Naive thymus-derived CD4-positive, alpha-beta T cell (primary cell): ENCODE data around the gene MYH11. TPM values are rescaled to one million over a fixed set of nuclear protein-coding genes. Genes with fewer than 3 reads are reported as not detected.

Source experiments
- ATAC-seq: fragments of 150-1000 bp; cut with Tn5 transposase; 2 replicates; pipeline ENCODE4 v1.10.0; 2021; ENCODE audit warnings: mild to moderate bottlenecking, moderate library complexity
- CTCF ChIA-PET: fragments of 350-600 bp; sonication (Branson Sonifier 250); formaldehyde crosslinking; loops from one replicate; lab custom pipeline; 2021; ENCODE audit warnings: antibody characterized with exemption; lab: Charles Lee
- POLR2A ChIA-PET: fragments of 350-600 bp; sonication (Branson Sonifier 250); formaldehyde crosslinking; loops from one replicate; lab custom pipeline; 2021; ENCODE audit warnings: antibody characterized with exemption, inconsistent platforms; lab: Charles Lee
- DNase-seq, 9 donors: peaks; one replicate each; pipeline versions ENCODE4 v3.0.0 to v3.0.0-alpha.2; 2020 to 2022; ENCODE audit warnings: mixed read lengths in 1 of 9
- H3K27ac ChIP-seq: one replicate; pipeline ENCODE4 v1.7.0; 2013; ENCODE audit warnings: mild to moderate bottlenecking, low read depth, low read length, moderate library complexity
- H3K27me3 ChIP-seq, 2 donors: one replicate each; pipeline ENCODE4 v1.7.0; 2013; ENCODE audit warnings: low read length in 2 of 2, mild to moderate bottlenecking in 2 of 2, moderate library complexity in 2 of 2; ENCODE audit not compliant: control insufficient read depth in 2 of 2, insufficient read depth in 2 of 2
- H3K36me3 ChIP-seq, 3 experiments: 1 replicate in 2 of 3; 2 replicates in 1 of 3; pipeline ENCODE4 v1.7.0; 2013; ENCODE audit warnings: low read length in 3 of 3, mild to moderate bottlenecking in 3 of 3, moderate library complexity in 1 of 3; ENCODE audit not compliant: insufficient read depth in 3 of 3, control insufficient read depth in 2 of 3
- H3K4me1 ChIP-seq, 2 donors: one replicate each; pipeline ENCODE4 v1.7.0; 2013; ENCODE audit warnings: low read length in 2 of 2, mild to moderate bottlenecking in 2 of 2, moderate library complexity in 1 of 2; ENCODE audit not compliant: control insufficient read depth in 2 of 2, insufficient read depth in 2 of 2
- H3K4me3 ChIP-seq: 2 replicates; pipeline ENCODE4 v1.7.0; 2013; ENCODE audit warnings: mild to moderate bottlenecking, low read length
- H3K9me3 ChIP-seq, 3 experiments: 1 replicate in 2 of 3; 2 replicates in 1 of 3; pipeline ENCODE4 v1.7.0; 2013; ENCODE audit warnings: low read length in 3 of 3; ENCODE audit not compliant: control insufficient read depth in 2 of 3
- H3K27ac Mint-ChIP-seq, 9 donors: one replicate each; pipeline ENCODE4 v1.8.0; 2020 to 2022; ENCODE audit warnings: mixed read lengths in 9 of 9, mild to moderate bottlenecking in 8 of 9, moderate library complexity in 5 of 9, inconsistent platforms in 2 of 9
- H3K27me3 Mint-ChIP-seq, 5 donors: one replicate each; pipeline ENCODE4 v1.8.0; 2021 to 2022; ENCODE audit warnings: mixed read lengths in 5 of 5, mild to moderate bottlenecking in 1 of 5
- H3K36me3 Mint-ChIP-seq, 5 donors: one replicate each; pipeline ENCODE4 v1.8.0; 2020 to 2022; ENCODE audit warnings: mixed read lengths in 5 of 5, mild to moderate bottlenecking in 3 of 5, inconsistent platforms in 1 of 5
- H3K4me1 Mint-ChIP-seq, 7 donors: one replicate each; pipeline ENCODE4 v1.8.0; 2020 to 2022; ENCODE audit warnings: mixed read lengths in 7 of 7, mild to moderate bottlenecking in 3 of 7, inconsistent platforms in 1 of 7
- H3K4me3 Mint-ChIP-seq, 10 donors: one replicate each; pipeline ENCODE4 v1.8.0; 2020 to 2022; ENCODE audit warnings: mild to moderate bottlenecking in 10 of 10, mixed read lengths in 10 of 10, moderate library complexity in 6 of 10, inconsistent platforms in 2 of 10
- H3K9me3 Mint-ChIP-seq, 11 donors: one replicate each; pipeline ENCODE4 v1.8.0; 2020 to 2022; ENCODE audit warnings: mixed read lengths in 11 of 11, mild to moderate bottlenecking in 4 of 11, inconsistent platforms in 1 of 11, moderate library complexity in 1 of 11
- intact Hi-C, 2 donors: fragments of 100-400 bp; cut with micrococcal nuclease; formaldehyde crosslinking; loops; one replicate each; pipeline ENCODE4 v1.15.1; 2023
- polyA plus RNA-seq, 2 donors: library from polyadenylated mRNA; unstranded; fragments of 300-500 nt; fragmentation: Illumina TruSeq; gene quantifications; one replicate each; pipeline ENCODE4 v1.2.3, GENCODE V29; 2021
- total RNA-seq, 6 experiments: library from RNA in 5 of 6; stranded (reverse) in 5 of 6; gene quantifications; 1 replicate in 5 of 6; 2 replicates in 1 of 6; pipeline ENCODE4 v1.2.3 and lab custom pipeline; 2021 to 2026

The MYH11 gene
- total and polyA plus RNA-seq, 7 experiments from 2014 or later, result 0.05 to 2.2 (median 0.39) TPM; not detected in 4

GRCh38 chr16:15836965-15837611, 19.7 kb downstream of the MYH11 start:
- ChIA-PET POLR2A (no interaction called here), CTCF (no interaction called here)
- Histone ChIP-seq H3K27me3 (no peaks in the 10 kb centered on the region), H3K9me3 (no peaks in the 10 kb centered on the region), H3K4me3 (no peak overlapping the region), H3K36me3 (no peaks in the 10 kb centered on the region), H3K27ac (no peak overlapping the region), H3K4me1 (no peaks in the 10 kb centered on the region)
- Mint-ChIP-seq H3K4me1 (peaks cover 0 to 8% (median 0%) of the 10 kb centered on the region in 7 donors), H3K27me3 (peaks cover 0 to 8% (median 0%) of the 10 kb centered on the region in 5 donors), H3K9me3 (no peaks in the 10 kb centered on the region), H3K36me3 (no peaks in the 10 kb centered on the region), H3K4me3 (no peak overlapping the region), H3K27ac (no peak overlapping the region)
- ATAC-seq (no peak), DNase-seq (no peak)
- intact Hi-C loops, result no loop called here

- ATAC-seq, result no peak
- Mint-ChIP-seq H3K4me1 (peaks cover 0 to 8% (median 0%) of the 10 kb centered on the region in 7 donors), H3K9me3 (no peaks in the 10 kb centered on the region), H3K27ac (no peak overlapping the region), H3K36me3 (no peaks in the 10 kb centered on the region), H3K27me3 (peaks cover 0 to 2% (median 0%) of the 10 kb centered on the region in 5 donors), H3K4me3 (no peak overlapping the region)
- intact Hi-C loops, result no loop called here
- ChIA-PET POLR2A (no interaction called here), CTCF (no interaction called here)
- no peaks in the 10 kb centered on the region for H3K4me1 ChIP-seq
- no peak overlapping the region for H3K4me3 ChIP-seq
- no peaks in the 10 kb centered on the region for H3K9me3 ChIP-seq
- no peak overlapping the region for H3K27ac ChIP-seq
- no peak for DNase-seq
- no peaks in the 10 kb centered on the region for H3K36me3 ChIP-seq
- no peaks in the 10 kb centered on the region for H3K27me3 ChIP-seq
Measured at GRCh38 chr16:15836074-15836473, 20.8 kb downstream of the MYH11 start.

- Mint-ChIP-seq H3K27ac (no peak overlapping the region), H3K4me1 (peaks cover 0 to 8% (median 0%) of the 10 kb centered on the region in 7 donors), H3K36me3 (no peaks in the 10 kb centered on the region), H3K9me3 (no peaks in the 10 kb centered on the region), H3K27me3 (peaks cover 0 to 1% (median 0%) of the 10 kb centered on the region in 5 donors), H3K4me3 (no peak overlapping the region)
- Histone ChIP-seq H3K36me3 (no peaks in the 10 kb centered on the region), H3K27ac (no peak overlapping the region), H3K9me3 (no peaks in the 10 kb centered on the region), H3K4me1 (no peaks in the 10 kb centered on the region), H3K4me3 (no peak overlapping the region), H3K27me3 (no peaks in the 10 kb centered on the region)
- ChIA-PET POLR2A (interaction anchor here (0.6 kb wide), 1 partner anchor 10 kb away, joined by 5 read pairs; no protein-coding TSS in a partner anchor), CTCF (no interaction called here)
- ATAC-seq (no peak), DNase-seq (no peak)
- intact Hi-C loops, result no loop called here
Measured at GRCh38 chr16:15835136-15835878, 21.5 kb downstream of the MYH11 start.

- H3K36me3 ChIP-seq, result no peaks in the 10 kb centered on the region
- Mint-ChIP-seq H3K4me3 (no peak overlapping the region), H3K9me3 (no peaks in the 10 kb centered on the region), H3K27me3 (peaks cover 0 to 1% (median 0%) of the 10 kb centered on the region in 5 donors), H3K36me3 (no peaks in the 10 kb centered on the region), H3K4me1 (peaks cover 0 to 8% (median 0%) of the 10 kb centered on the region in 7 donors), H3K27ac (no peak overlapping the region)
- DNase-seq (no peak), ATAC-seq (no peak)
- POLR2A ChIA-PET, result no interaction called here
- CTCF ChIA-PET, result no interaction called here
- no peak overlapping the region for H3K27ac ChIP-seq
- H3K27me3 ChIP-seq, result no peaks in the 10 kb centered on the region
- H3K4me3 ChIP-seq, result no peak overlapping the region
- H3K9me3 ChIP-seq, result no peaks in the 10 kb centered on the region
- intact Hi-C loops, result no loop called here
- no peaks in the 10 kb centered on the region for H3K4me1 ChIP-seq
Measured at GRCh38 chr16:15834502-15834901, 22.3 kb downstream of the MYH11 start.

- no peaks in the 10 kb centered on the region for H3K27me3 ChIP-seq
- H3K36me3 ChIP-seq, result no peaks in the 10 kb centered on the region
- H3K4me3 ChIP-seq, result no peak overlapping the region
- Mint-ChIP-seq H3K27me3 (peaks cover 0 to 1% (median 0%) of the 10 kb centered on the region in 5 donors), H3K36me3 (no peaks in the 10 kb centered on the region), H3K9me3 (no peaks in the 10 kb centered on the region), H3K4me1 (peaks cover 0 to 8% (median 0%) of the 10 kb centered on the region in 7 donors), H3K4me3 (no peak overlapping the region), H3K27ac (no peak overlapping the region)
- no peak for DNase-seq
- H3K4me1 ChIP-seq, result no peaks in the 10 kb centered on the region
- ChIA-PET CTCF (no interaction called here), POLR2A (interaction anchor here (0.5 kb wide), 1 partner anchor 169 kb away, joined by 4 read pairs; no protein-coding TSS in a partner anchor)
- no peaks in the 10 kb centered on the region for H3K9me3 ChIP-seq
- peak; percentile 40 for ATAC-seq
- H3K27ac ChIP-seq, result no peak overlapping the region
- intact Hi-C loops, result no loop called here
Measured at GRCh38 chr16:15833541-15833940, 23.3 kb downstream of the MYH11 start.

GRCh38 chr16:15832241-15832640, 24.6 kb downstream of the MYH11 start:
- Mint-ChIP-seq H3K36me3 (no peaks in the 10 kb centered on the region), H3K27me3 (peaks cover 0 to 1% (median 0%) of the 10 kb centered on the region in 5 donors), H3K27ac (no peak overlapping the region), H3K9me3 (no peaks in the 10 kb centered on the region), H3K4me3 (no peak overlapping the region), H3K4me1 (peaks cover 0 to 8% (median 0%) of the 10 kb centered on the region in 7 donors)
- H3K4me1 ChIP-seq, result no peaks in the 10 kb centered on the region
- no peaks in the 10 kb centered on the region for H3K9me3 ChIP-seq
- ATAC-seq (no peak), DNase-seq (no peak)
- no peaks in the 10 kb centered on the region for H3K27me3 ChIP-seq
- ChIA-PET POLR2A (no interaction called here), CTCF (no interaction called here)
- no peak overlapping the region for H3K4me3 ChIP-seq
- H3K27ac ChIP-seq, result no peak overlapping the region
- H3K36me3 ChIP-seq, result no peaks in the 10 kb centered on the region
- intact Hi-C loops, result no loop called here
